ENCODE measurements around the gene SYNE1. TPM values are rescaled to one million over a fixed set of nuclear protein-coding genes. Genes with fewer than 3 reads are reported as not detected.
A peak's percentile ranks its signal among the peaks of the same experiment; 100 is the strongest.

Gene SYNE1
- total RNA-seq, 2 experiments from 2014 or later, result 74.6 to 140 TPM

DNA sequence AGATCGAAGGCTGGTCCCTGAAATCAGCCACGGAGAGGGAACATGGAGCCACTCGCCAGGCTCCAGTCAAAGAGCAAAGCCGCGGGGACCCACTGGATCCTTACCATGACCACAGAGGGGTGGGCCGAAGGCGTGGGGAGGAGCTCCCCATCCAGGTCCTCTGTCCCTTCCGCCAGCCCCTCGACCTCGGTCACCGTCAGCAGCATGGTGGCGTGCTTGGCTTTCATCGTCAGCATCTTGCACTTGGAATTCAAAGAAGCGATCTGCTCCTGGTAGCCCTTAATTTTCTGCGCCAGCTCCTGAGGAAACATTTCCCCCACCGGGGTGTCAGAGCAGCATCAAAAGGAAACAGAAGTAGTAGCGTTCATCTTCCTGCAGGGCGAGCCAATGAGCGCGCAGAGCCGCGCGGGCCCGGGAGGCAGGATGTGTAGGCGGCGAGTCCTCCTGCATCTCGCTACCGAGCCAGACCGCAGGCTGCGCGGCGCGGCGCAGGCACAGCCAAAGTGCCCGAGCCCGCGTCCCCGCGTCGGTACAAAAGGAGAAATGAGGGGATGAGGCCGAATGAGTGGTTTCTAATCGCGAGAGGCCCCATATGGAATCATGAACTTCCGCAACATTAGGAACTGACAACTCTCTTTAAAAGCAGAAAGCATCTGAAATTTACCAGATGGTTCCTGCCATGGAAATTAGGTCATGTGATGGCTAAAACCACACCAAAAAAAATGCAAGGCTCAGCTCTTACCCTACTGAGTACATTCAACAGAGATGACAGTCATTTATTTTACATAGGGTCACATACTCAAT, 335.2 kb downstream of the SYNE1 start:
- H4K20me1 ChIP-seq (ENCODE audit: insufficient read depth, low read length), result no peaks in the 10 kb centered on the region
- TF ChIP-seq EZH2phosphoT487 (IDR thresholded peaks at IDR 0.05; ENCODE audit: borderline replicate concordance, low read depth, low read length), result no peak
- TF ChIP-seq, protein P1, sequence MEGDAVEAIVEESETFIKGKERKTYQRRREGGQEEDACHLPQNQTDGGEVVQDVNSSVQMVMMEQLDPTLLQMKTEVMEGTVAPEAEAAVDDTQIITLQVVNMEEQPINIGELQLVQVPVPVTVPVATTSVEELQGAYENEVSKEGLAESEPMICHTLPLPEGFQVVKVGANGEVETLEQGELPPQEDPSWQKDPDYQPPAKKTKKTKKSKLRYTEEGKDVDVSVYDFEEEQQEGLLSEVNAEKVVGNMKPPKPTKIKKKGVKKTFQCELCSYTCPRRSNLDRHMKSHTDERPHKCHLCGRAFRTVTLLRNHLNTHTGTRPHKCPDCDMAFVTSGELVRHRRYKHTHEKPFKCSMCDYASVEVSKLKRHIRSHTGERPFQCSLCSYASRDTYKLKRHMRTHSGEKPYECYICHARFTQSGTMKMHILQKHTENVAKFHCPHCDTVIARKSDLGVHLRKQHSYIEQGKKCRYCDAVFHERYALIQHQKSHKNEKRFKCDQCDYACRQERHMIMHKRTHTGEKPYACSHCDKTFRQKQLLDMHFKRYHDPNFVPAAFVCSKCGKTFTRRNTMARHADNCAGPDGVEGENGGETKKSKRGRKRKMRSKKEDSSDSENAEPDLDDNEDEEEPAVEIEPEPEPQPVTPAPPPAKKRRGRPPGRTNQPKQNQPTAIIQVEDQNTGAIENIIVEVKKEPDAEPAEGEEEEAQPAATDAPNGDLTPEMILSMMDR (conservative IDR thresholded peaks at IDR 0.05; ENCODE audit: low read length), result peak; percentile 64
- intact Hi-C loops (cut with micrococcal nuclease; ENCODE audit: unreplicated experiment), result loop anchor here (1.0 to 5.0 kb wide), 5 partner anchors 36 to 910 kb away; partner anchors contain the start of genes FBXO5, MTRF1L and ZBTB2
- 0 out of 2 replicates have a peak, but pooled peaks cover 3% of the 10 kb centered on the region for H3K36me3 ChIP-seq (ENCODE audit: insufficient read depth, low read length)
- no TSS peak for BruUV-seq (replicated peaks)
- H3K9me3 ChIP-seq (ENCODE audit: low read length), result no peaks in the 10 kb centered on the region
- peak overlapping the region; percentile 97 for H3K4me2 ChIP-seq (ENCODE audit: low read length)
- H2AFZ ChIP-seq (ENCODE audit: low read length), result peak overlapping the region; percentile 81
- no peaks in the 10 kb centered on the region for H3K9me2 ChIP-seq (ENCODE audit: insufficient read depth, low read length)
- peaks cover 47% of the 10 kb centered on the region for H3K79me2 ChIP-seq (ENCODE audit: insufficient read depth, low read depth, low read length)
- peaks cover 43% of the 10 kb centered on the region for H3K4me1 ChIP-seq (ENCODE audit: insufficient read depth, low read length, poor library complexity, severe bottlenecking)
- CTCF ChIA-PET (ENCODE audit: unreplicated experiment), result interaction anchor here (0.6 to 1.4 kb wide), 4 partner anchors 15 to 615 kb away, joined by 3 to 8 read pairs (median 4); no protein-coding TSS in a partner anchor
- peak overlapping the region; percentile 79 for H3K4me3 ChIP-seq (ENCODE audit: low read depth, low read length, poor library complexity, severe bottlenecking)
- POLR2A ChIA-PET, result interaction anchor here (0.6 to 7.9 kb wide), 17 partner anchors 10 to 1006 kb away, joined by 3 to 70 read pairs (median 4); no protein-coding TSS in a partner anchor
- peak; percentile 91 for DNase-seq (ENCODE audit: low spot score)
- H3K27ac ChIP-seq (ENCODE audit: low read depth, low read length, poor library complexity, severe bottlenecking), result peak overlapping the region; percentile 88

DNA sequence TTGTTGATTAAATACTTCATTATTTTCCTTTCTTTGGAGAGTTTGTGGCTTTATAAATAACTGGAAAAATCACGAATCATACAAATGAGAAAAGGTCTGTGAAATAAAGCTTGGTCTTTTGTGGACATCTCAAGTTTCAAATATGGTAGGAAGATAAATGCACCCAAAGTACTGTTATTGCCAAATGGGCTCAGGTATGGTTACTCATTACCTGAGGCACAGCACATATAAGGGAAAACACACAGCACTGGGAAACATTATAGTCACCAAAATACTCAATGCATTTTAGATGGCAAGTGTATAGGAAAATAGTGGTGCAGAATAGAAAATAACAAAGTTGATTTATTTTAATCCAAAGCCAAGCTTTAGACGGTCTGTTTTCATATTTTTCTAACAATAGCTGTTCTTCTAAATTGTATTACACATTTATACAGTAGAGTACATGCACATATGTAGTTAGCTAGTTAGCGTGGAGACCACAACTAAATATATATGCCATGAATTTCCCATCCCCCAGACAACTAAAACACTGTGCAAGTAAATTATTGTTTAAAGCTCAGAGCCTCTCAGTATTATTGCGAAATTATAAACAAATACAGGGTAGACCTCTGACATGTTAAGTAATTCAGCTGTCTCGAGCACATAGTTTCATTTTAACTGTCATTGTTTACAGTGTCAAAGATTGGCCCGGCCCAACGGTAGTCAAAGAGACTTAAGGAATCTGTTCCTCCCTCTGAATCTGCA, 336.0 kb downstream of the SYNE1 start:
- TSS peak; percentile 57 for BruUV-seq (replicated peaks)
- Histone ChIP-seq H3K27ac (ENCODE audit: low read depth, low read length, poor library complexity, severe bottlenecking) (peak overlapping the region; percentile 88), H3K79me2 (ENCODE audit: insufficient read depth, low read depth, low read length) (peaks cover 54% of the 10 kb centered on the region), H3K9me3 (ENCODE audit: low read length) (no peaks in the 10 kb centered on the region), H3K36me3 (ENCODE audit: insufficient read depth, low read length) (0 out of 2 replicates have a peak, but pooled peaks cover 10% of the 10 kb centered on the region), H3K4me3 (ENCODE audit: low read depth, low read length, poor library complexity, severe bottlenecking) (peak overlapping the region; percentile 79), H3K4me1 (ENCODE audit: insufficient read depth, low read length, poor library complexity, severe bottlenecking) (peaks cover 51% of the 10 kb centered on the region), H3K4me2 (ENCODE audit: low read length) (peak overlapping the region; percentile 97), H3K9me2 (ENCODE audit: insufficient read depth, low read length) (no peaks in the 10 kb centered on the region), H4K20me1 (ENCODE audit: insufficient read depth, low read length) (no peaks in the 10 kb centered on the region), H2AFZ (ENCODE audit: low read length) (peak overlapping the region; percentile 81)
- ChIA-PET CTCF (ENCODE audit: unreplicated experiment) (interaction anchor here (0.6 to 1.4 kb wide), 5 partner anchors 16 to 616 kb away, joined by 3 to 8 read pairs (median 4); no protein-coding TSS in a partner anchor), POLR2A (interaction anchor here (0.7 to 7.9 kb wide), 17 partner anchors 9 to 896 kb away, joined by 3 to 70 read pairs (median 4); partner anchors contain the start of gene RMND1)
- TF ChIP-seq, protein P1 (conservative IDR thresholded peaks at IDR 0.05; ENCODE audit: low read length), result no peak
- no peak for TF ChIP-seq EZH2phosphoT487 (IDR thresholded peaks at IDR 0.05; ENCODE audit: borderline replicate concordance, low read depth, low read length)
- DNase-seq (ENCODE audit: low spot score), result no peak
- intact Hi-C loops (cut with micrococcal nuclease; ENCODE audit: unreplicated experiment), result loop anchor here (2.0 to 5.0 kb wide), 3 partner anchors 682 to 909 kb away; partner anchors contain the start of genes FBXO5, MTRF1L and ZBTB2

All from OCI-LY7 (cell line).